DMS 273 (cell line): ENCODE results near the gene SUOX.
A peak's percentile ranks its signal among the peaks of the same experiment; 100 is the strongest.
"Not testable (repeated sequence)": the region's sequence is repeated elsewhere in the genome, so short reads cannot be mapped to it uniquely, and the experiment has no call there.

Experiments used
- DNase-seq: peaks from one replicate; lab custom pipeline; 2025; ENCODE audit not compliant: unreplicated experiment; lab: John Stamatoyannopoulos, UW

Gene SUOX

GRCh38 chr12:55996715-55997534 is at the start of gene SUOX:
Gene SUOX (plus strand): TSS chr12:55997276. CDS start chr12:56002222, 4,946 bp downstream.
- peak; percentile 91 for DNase-seq

GRCh38 chr12:55955344-55955743 is 41.7 kb upstream of the SUOX start:
- DNase-seq: no peak

GRCh38 chr12:55955800-55956508 is 41.1 kb upstream of the SUOX start:
- peak; percentile 43 for DNase-seq

- no peak for DNase-seq
Measured at GRCh38 chr12:55957106-55957859, 39.8 kb upstream of the SUOX start.

GRCh38 chr12:55963760-55964159 is 33.3 kb upstream of the SUOX start:
- no peak for DNase-seq

- DNase-seq: no peak
Measured at GRCh38 chr12:55965240-55965639, 31.8 kb upstream of the SUOX start.

GRCh38 chr12:55965941-55966407 is 31.1 kb upstream of the SUOX start, which contains the start of gene PMEL:
Gene PMEL (minus strand): TSS chr12:55966042. CDS start chr12:55966011, 31 bp downstream.
- DNase-seq: no peak

- peak; percentile 92 for DNase-seq
Measured at GRCh38 chr12:55966408-55967281, 30.4 kb upstream of the SUOX start, which contains the start of gene CDK2. Gene CDK2 (plus strand): TSS chr12:55966830. CDS start chr12:55967009, 179 bp downstream.

- DNase-seq: no peak
Measured at GRCh38 chr12:55969356-55969755, 27.7 kb upstream of the SUOX start.

- no peak for DNase-seq
Measured at GRCh38 chr12:55970775-55971174, 26.3 kb upstream of the SUOX start.

- DNase-seq: peak; percentile 14
Measured at GRCh38 chr12:55972042-55972441, 25.0 kb upstream of the SUOX start.

GRCh38 chr12:55972456-55972855 is 24.6 kb upstream of the SUOX start:
- no peak for DNase-seq

GRCh38 chr12:55972911-55973598 is 24.0 kb upstream of the SUOX start:
- DNase-seq: no peak

- DNase-seq: peak; percentile 99
Measured at GRCh38 chr12:55973599-55974307, 23.3 kb upstream of the SUOX start, which contains the start of gene RAB5B. Gene RAB5B (plus strand): TSS chr12:55974078. CDS start chr12:55986961, 12,883 bp downstream.

- DNase-seq: peak; percentile 49
Measured at GRCh38 chr12:55974308-55974730, 22.8 kb upstream of the SUOX start.

GRCh38 chr12:55978393-55978792 is 18.7 kb upstream of the SUOX start:
- no peak for DNase-seq

GRCh38 chr12:55979069-55979468 is 18.0 kb upstream of the SUOX start:
- DNase-seq: no peak

GRCh38 chr12:55981882-55982281 is 15.2 kb upstream of the SUOX start:
- not testable (repeated sequence) for DNase-seq
